GM12801 (cell line): ENCODE data around the gene B9D1.

ENCODE experiments used
- TF ChIP-seq, protein P1 (sequence below): IDR thresholded peaks from one replicate; pipeline ENCODE4 v1.5.1; 2011; ENCODE audit warnings: control low read depth; ENCODE audit not compliant: insufficient read length; ENCODE audit errors: extremely low read depth

Gene B9D1

DNA sequence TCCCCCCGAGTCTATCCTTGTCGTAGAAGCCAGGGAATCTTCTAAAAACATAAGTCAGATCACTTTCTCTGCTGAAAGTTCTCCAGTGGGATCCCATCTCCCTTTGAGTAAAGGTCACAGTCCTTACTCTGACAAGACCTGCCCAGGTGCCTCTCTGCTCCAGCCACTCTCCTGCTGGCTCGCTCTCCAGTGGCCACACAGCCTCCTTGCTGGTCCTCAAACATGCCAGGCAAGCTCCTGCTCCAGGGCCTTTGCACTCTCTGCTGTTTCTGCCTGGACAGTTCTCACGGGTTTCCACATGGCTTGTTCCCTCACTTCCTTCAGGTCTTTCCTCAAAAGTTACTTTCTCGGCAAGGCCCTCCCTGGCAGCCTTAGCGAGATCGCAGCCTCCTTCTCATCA is 3.4 kb downstream of the B9D1 start:
- TF ChIP-seq, protein P1, sequence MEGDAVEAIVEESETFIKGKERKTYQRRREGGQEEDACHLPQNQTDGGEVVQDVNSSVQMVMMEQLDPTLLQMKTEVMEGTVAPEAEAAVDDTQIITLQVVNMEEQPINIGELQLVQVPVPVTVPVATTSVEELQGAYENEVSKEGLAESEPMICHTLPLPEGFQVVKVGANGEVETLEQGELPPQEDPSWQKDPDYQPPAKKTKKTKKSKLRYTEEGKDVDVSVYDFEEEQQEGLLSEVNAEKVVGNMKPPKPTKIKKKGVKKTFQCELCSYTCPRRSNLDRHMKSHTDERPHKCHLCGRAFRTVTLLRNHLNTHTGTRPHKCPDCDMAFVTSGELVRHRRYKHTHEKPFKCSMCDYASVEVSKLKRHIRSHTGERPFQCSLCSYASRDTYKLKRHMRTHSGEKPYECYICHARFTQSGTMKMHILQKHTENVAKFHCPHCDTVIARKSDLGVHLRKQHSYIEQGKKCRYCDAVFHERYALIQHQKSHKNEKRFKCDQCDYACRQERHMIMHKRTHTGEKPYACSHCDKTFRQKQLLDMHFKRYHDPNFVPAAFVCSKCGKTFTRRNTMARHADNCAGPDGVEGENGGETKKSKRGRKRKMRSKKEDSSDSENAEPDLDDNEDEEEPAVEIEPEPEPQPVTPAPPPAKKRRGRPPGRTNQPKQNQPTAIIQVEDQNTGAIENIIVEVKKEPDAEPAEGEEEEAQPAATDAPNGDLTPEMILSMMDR, result no peak

DNA sequence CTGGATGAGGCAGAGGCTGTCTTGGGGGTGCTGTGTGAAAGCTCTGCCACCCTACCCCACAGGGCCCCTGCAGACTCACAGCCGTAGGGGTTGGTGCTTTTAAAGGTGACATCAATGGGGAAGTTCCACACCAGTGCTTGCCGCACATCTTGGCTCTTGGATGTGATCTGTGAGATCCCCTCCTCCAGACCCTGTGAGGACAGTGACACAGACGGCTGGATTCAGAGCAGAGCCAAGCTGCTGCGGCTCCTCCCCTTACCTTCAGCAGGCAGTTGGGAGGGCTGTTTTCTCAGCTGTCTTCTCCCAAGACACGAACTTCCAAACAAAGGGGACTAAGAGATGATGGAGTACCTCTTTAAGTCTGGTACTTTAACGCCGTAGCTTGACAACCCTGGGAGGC is 4.8 kb downstream of the B9D1 start:
- TF ChIP-seq, protein P1, result no peak

DNA sequence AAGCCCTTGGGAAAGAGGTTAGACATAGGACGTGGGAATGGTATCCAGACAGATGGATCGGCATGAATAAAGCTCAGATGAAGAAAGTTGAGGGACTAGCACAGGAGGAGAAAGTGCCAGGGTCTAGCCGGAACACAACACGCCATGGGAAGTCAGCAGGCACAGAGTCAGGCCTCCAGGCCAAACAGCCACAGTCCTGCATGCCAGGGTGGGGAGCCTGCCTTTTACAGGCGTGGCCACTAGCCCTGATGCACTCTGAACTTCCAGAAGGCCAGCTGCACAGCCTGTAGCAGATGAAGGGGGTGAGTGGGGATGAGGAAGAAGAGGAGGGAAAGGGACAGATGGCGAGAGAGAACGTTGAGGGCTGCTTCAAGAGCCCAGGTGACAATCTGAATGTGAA is 5.2 kb downstream of the B9D1 start:
- TF ChIP-seq, protein P1, result no peak

DNA sequence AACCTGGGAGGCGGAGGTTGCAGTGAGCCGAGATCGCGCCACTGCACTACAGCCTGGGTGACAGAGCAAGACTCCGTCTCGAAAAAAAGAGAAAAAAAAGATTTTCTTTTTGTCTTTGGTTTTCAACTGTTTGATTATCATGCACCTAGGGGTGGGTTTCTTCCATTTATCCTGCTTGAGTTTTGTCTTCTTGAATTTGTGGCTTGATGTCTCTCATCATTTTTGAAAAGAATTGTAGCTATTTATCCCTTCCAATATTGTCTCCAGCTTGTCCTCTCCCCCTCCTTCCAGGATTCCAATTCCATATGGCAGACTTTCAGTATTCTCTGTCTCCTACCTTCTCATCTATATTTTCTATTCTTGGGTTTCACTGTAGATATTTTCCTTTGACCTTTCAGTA is 7.8 kb downstream of the B9D1 start:
- TF ChIP-seq, protein P1, result no peak

DNA sequence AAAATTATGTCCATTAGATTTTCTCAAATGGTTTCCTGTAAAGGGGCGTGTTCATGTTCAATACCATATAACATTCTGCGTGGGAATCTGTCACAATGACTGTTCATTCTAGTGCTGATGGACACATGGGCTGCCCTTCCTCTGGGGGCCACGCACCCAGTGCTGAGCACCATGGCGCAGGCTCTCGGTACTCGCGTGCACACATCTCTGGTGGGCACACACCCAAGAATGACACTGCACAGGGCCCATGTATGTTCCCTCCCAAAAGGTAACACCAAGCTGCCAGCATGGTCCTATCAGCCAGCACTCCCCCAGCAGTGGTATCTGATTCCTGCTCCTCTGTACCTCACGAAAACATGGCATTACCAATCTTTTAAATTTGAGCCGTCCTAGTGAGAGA is 13.7 kb downstream of the B9D1 start:
- TF ChIP-seq, protein P1, result no peak

DNA sequence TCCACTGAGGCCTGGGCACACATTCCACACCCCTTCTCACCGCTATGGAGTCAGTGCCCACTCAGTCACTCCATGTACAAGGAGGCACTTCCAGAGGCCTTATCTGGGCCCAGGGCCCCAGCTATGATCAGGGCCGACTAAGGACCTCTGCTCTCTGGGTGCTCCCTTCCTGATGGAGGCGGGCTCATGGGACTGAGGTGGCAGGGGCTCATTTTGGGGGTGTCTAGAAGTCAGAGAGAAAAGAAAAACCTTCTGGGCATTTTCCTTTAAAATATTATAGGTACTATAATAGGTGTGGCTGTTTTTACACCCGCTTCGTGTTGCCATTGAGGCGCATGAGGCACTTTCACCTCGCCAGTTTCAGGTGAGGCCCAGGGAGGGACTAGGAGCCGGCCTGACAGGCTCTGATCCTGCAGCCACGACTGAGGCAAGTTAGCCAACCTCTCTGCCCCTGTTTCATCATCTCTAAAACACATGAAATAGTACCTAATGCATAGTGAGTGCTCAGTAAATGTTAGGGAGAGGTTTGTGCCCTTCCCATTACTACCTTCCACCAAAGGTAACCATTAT is 14.4 kb downstream of the B9D1 start:
- TF ChIP-seq, protein P1, result no peak

DNA sequence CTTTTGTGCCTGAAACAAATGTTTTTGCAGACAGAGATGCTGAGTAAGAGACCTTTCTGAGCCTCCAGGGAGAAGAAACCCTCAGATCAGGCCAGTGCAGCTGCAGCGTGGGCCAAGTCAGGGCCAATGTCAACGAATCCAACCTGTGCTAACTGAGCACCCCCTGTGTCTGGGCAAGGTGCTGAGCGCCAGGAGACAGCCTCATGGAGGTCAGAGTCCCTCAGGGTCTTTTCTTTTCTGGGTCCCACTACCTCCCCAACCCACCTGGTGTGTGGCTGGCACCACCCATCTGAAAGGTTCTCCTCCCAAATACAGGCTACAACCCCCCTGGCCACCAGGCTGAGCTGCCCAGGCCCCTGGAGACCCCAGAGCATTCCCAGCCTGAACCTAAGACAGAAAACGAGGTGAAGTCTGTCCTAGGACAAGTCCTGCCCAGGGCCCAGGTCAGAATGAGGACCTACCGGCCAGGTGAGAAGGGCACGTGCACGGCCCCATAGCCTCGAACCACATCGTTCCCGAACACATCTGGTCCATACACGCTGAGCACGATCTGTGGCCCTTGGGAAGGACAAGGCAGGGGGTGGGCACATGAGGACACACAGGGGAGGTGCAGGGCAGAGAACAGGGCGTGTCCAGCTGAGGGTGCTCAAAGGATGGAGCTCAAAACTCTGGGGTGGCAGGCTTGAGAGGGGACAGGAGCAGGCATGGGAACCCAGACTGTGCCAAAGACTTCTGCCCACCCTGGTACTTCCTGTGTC is 15.0 kb downstream of the B9D1 start:
- TF ChIP-seq, protein P1, result no peak
